ENCODE results near the gene GPI.
"Not testable (repeated sequence)": the region's sequence is repeated elsewhere in the genome, so short reads cannot be mapped to it uniquely, and the experiment has no call there.

GPI gene

DNA sequence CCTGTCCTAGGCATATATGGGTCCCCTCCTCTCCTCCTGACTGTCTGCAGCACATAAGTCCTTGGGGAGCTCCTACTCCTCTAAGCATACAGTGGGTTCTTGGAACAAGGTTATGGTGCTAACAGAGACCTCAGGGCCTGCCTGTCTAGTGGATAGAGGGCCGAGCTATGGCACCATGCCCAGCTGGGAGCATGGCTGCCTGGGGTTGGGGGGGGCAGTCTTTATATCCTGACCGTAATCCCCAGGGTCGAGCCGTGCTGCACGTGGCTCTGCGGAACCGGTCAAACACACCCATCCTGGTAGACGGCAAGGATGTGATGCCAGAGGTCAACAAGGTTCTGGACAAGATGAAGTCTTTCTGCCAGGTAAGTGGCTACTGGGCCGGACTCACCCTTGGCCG lies 3.3 kb downstream of the GPI start:
- no peak for DNase-seq

DNA sequence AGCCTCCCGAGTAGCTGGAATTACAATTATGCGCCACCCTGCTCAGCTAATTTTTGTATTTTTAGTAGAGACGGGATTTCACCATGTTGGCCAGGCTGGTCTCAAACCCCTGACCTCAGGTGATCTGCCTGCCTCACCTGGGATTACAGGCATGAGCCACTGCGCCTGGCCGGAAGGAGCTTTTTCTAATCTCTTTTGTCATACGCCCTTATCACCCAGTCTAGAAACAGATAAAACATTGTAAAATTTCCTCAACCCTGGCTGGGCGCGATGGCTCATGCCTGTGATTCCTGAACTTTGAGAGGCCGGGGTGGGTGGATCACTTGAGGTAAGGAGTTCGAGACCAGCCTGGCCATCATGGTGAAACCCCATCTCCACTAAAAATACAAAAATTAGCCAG lies 4.2 kb downstream of the GPI start:
- DNase-seq, result not testable (repeated sequence)

GRCh38 chr19:34370117-34370516 lies 5.1 kb downstream of the GPI start:
- no peak for DNase-seq

DNA sequence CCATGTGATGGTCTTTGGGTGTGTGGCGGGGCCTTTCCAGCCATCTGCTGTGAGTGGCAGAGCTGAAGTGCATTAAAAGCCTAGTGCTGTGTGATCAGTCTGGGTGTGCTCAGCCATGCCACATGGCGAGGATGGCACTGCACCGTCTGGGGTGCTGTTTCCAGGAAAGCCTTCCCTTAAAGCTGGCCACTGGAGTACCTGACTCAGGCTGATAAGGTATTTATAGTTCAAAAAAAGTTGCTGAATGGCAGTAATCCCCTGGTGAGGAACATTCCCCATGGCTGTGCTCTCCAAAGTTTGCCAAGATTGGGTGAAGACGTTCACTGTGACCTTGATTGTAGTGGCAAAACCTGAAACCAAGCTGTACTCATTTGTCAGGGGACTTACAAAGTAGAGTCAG lies 6.0 kb downstream of the GPI start:
- no peak for DNase-seq

DNA sequence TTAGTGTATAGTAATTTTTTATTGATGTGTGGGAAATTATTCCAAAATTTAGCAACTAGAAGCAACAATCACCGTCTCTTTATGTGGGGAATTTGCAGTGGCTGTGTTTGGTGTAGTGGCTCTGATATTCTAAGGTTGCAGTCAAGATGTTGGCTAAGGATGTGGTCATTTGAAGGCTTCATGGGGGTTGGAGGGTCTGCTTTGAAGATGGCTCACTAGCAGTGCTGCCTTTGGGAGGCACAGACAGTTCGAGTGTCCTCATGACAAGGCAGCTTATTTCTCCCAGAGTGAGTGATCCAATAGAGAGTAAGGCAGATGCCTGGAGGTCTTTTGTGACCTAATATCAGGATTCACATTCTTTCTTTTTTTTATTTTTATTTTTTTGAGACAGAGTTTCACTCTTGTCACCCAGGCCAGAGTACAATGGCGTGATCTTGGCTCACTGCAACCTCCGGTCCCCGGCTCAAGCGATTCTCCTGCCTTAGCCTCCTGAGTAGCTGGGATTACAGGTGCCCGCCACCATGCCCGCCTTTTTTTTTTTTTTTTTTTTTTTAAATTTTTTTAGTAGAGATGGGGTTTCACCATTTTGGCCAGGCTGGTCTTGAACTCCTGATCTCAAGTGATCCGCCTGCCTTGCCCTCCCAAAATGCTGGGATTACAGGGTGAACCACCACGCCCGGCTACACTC lies 8.7 kb downstream of the GPI start:
- DNase-seq, result no peak

GRCh38 chr19:34375598-34375997 lies 10.6 kb downstream of the GPI start:
- no peak for DNase-seq

DNA sequence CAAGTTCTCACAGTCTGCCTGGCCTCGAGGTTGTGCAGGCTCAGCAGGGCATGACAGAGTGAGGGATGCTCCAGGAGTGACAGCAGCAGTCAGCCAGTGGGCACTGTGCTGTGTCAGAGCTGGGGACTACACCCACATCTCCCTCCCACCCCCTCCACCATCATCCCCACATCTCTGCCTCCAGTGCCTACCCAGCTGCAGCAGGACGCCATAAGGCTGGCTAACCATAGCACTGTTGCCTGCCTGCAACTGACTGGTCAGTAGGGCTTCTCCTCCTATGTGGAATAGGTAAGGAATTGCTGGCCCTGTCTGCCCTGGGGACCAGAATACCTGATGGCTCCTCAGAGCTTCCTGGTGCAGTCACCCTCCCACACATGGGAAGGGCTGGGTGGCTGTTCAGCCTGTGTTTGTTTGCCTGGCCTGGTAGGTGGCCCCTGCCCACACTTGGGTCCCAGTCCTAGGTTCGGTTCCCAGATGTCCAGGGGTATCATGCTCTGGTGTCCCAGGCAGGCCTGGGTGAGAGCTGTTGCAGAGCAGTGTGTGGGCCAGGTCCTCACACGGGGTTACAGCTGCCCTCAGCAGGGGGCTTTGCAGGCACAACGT lies 15.7 kb downstream of the GPI start:
- DNase-seq, result no peak

- no peak for DNase-seq
These were observed 16.6 kb downstream of the GPI start for GRCh38 chr19:34381399-34382251.

DNA sequence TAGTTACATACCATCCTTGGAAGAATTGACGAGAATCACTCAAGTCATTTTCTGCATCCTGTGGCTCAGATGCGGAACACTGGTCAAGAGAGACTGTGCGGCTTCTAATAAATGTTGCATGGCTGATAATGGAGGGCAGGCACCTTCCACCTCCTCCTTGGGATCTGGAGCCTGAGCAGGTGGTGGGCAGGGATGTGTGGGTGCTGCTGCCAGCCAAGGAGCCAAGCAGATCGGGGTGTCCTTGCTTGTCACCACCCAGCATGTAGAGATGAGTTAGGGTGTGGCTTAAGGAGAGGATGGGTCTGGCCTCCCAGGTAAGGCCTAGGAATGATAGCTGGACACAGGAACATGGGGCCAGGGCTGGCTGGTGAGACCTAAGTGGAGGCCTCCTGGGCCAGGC lies 17.5 kb downstream of the GPI start:
- DNase-seq, result no peak

DNA sequence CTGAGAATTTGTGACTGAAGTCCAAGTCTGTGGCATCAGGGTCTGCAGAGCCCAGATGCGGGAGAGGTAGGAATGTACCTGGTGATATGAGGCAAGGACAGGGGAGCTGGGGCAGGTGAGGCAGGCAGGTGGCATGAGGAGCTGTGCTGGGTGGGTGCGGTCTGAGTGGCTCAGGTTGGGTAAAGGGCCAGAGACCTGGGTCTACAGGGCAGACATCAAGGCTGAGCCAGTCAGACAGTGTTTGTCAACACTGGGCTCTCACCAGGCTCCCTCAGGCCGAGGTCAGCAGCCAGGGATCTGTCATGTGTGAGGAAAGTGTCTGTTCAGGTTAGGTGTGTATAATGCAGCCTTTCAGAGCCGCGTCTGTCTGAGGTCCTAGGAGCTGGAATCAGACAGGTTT lies 18.6 kb downstream of the GPI start:
- DNase-seq, result no peak

GRCh38 chr19:34386645-34387445 lies 21.8 kb downstream of the GPI start:
- DNase-seq, result no peak

DNA sequence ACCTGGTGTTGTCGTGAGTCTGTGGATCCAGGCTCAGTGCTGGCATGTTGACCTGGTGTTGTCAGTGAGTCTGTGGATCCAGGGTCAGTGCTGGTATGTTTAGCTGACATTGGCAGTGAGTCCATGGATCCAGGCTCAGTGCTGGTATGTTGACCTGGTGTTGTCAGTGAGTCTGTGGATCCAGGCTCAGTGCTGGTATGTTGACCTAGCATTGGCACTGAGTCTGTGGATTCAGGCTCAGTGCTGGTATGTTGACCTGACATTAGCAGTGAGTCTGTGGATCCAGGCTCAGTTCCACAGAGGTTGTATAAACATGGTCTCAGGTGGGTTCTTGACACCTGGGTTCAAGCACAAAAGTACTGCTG lies 22.4 kb downstream of the GPI start:
- no peak for DNase-seq

GRCh38 chr19:34388745-34389144 lies 23.7 kb downstream of the GPI start:
- DNase-seq, result not testable (repeated sequence)

GRCh38 chr19:34391813-34392212 lies 26.8 kb downstream of the GPI start:
- no peak for DNase-seq

DNA sequence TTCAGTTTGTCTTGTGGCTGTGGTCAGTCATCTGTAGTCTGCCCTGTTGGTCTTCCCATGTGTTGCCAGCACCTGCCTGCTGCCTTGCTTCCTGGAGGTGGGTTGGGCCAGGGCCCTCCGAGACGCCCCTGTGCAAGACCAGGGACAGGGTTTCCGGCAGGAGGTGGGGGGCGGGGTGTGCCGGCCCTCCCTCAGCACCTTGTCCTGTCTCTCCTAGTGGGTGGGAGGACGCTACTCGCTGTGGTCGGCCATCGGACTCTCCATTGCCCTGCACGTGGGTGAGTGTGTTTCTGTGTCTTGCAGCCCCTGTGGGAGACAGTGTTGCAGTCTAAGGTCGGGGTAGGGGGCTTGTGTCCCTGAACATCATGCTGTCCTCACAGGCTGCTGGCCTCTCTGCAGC lies 28.0 kb downstream of the GPI start:
- no peak for DNase-seq

GRCh38 chr19:34393629-34394028 lies 28.6 kb downstream of the GPI start:
- DNase-seq, result no peak

- no peak for DNase-seq
These were observed 32.9 kb downstream of the GPI start for GRCh38 chr19:34397853-34398252.

DNA sequence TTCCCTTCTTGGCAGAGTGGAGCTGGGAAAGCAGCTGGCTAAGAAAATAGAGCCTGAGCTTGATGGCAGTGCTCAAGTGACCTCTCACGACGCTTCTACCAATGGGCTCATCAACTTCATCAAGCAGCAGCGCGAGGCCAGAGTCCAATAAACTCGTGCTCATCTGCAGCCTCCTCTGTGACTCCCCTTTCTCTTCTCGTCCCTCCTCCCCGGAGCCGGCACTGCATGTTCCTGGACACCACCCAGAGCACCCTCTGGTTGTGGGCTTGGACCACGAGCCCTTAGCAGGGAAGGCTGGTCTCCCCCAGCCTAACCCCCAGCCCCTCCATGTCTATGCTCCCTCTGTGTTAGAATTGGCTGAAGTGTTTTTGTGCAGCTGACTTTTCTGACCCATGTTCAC lies 34.9 kb downstream of the GPI start:
- no peak for DNase-seq

DNA sequence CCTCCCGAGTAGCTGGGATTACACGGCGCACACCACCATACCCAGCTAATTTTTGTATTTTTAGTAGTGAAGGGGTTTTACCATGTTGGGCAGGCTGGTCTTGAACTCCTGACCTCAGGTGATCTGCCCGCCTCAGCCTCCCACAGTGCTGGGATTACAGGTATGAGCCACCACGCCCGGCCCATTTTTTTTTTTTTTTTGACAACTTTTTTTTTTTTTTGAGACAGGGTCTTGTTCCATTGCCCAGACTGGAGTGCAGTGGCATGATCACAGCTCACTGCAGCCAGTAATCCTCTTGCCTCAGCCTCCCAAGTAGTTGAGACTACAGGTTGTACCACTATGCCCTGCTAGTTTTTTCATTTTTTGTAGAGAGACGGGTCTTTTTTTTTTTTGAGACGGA lies 35.8 kb downstream of the GPI start:
- DNase-seq, result not testable (repeated sequence)

GRCh38 chr19:34402074-34402600 lies 37.1 kb downstream of the GPI start:
- DNase-seq, result no peak

DNA sequence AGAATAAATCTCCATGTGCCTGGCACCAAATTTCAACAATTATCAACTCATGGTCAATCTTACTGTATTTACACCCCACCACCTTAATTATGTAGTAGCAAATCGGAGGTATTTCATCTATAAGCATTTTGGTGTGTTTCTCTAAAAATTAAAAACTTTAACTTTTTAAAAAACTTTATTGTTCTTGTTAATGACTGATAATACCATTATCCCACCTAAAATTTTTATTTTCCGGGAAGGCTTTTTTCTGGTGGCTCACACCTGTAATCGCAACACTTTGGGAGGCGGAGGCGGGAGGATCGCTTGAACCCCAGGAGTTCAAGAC lies 38.8 kb downstream of the GPI start:
- DNase-seq, result no peak

- DNase-seq, result peak; percentile 65 to 86
These were observed 39.3 kb downstream of the GPI start, which contains the start of gene PDCD2L for GRCh38 chr19:34404109-34404909. TSS of gene PDCD2L (plus strand) at chr19:34404399. CDS start at chr19:34404431, 32 bp downstream.
